ENCODE measurements around the gene CEP57L1.
"Not testable (repeated sequence)": the region's sequence is repeated elsewhere in the genome, so short reads cannot be mapped to it uniquely, and the experiment has no call there.

Gene CEP57L1

DNA sequence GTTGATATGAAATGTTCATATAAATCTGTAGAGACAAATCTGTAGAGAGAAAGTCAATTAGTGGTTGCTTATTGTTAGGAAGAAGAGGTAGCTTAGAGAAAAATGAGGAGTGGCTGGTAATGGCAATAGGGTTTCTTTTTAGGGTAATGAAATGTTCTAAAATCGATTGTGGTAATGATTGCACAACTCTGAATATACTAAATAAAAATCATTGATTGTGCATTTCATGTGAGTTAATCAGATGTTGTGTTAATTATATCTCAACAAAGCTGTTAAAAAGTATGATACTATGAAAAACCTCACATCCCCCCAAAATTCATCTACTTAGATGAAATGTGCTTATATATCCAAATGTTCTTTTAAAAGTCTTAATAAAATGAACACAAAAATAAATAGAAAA is 84.2 kb downstream of the CEP57L1 start:
- no peak for DNase-seq

DNA sequence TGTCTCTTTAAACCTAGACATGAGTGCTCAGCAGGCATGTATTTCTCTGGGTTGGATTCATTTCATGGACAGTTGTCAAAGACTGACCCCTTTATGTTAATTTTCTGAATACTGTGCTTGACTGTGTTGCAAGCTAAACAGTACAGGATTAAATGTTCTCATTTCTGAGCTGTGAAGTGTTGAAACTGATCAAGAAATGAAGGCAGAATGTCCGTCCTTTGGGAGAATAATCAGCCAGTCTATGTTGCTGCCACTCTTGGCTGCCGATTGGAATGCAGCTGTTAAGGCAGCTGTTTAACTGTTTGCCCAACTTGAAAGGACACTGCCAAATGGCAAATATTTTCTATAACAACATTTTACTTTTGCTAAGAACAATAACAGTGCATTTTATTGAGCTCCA is 87.3 kb downstream of the CEP57L1 start:
- DNase-seq, result no peak

DNA sequence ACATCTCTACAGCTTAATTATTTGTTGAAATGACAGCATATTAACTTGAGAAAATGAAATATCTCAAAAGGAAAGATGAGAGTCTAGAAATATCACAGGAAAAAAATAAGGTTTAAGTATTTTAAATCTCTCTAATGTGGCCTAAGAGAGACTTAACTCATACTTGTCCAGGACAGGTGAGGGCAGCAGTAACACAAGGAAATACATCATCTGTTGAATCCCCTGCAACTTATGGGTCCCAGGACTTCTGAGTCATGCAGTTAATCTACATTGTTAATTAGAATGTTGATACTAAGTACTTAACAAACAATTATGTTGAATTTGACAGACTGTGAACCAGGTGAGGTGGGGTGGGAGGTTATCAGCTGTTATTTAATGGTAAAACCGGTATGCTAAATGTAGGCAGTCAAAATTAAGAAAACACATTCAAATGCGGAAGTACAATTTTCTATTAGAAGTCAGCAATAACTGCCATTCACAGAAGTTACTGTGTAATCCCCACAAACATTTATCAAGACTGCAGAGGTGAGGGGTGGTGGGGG is 87.9 kb downstream of the CEP57L1 start:
- no peak for DNase-seq

DNA sequence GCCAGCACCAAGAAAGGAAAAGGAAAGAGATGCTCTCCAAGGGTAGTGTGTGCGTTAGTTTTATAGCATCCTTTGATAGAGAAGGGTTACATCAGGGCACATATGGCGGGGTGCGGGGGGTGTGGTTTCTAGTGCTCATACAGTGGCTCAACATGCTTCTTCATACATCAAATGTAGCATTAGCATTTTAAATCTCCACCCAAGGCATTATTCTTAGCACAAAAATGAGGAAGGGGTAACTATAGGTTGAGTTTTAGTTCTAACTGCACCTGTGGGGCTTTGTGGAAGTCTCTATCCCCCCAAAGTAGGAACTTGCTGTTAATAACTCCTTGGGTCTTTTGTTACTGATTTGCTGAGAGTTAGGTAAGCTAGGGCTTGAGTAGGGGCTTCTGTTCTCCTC is 89.3 kb downstream of the CEP57L1 start:
- no peak for DNase-seq

DNA sequence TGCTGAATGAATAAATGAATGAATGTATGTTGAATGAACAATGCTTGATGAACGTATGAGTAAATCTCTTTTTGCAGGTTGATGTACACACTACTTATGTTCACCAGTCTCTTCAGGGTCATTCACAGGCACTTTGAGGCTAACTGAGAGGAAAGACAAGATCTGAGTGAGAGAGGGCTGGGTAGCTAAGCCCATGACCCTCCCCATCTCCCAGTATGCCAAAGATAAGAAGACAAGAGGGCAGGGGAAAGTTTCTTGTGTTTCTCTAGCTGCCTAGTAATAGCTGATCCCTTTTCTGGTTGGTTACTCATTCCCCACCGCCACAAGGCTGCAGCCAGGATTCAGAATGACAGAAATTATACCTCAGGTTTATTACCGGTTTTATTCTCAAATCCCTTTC is 90.7 kb downstream of the CEP57L1 start:
- no peak for DNase-seq

DNA sequence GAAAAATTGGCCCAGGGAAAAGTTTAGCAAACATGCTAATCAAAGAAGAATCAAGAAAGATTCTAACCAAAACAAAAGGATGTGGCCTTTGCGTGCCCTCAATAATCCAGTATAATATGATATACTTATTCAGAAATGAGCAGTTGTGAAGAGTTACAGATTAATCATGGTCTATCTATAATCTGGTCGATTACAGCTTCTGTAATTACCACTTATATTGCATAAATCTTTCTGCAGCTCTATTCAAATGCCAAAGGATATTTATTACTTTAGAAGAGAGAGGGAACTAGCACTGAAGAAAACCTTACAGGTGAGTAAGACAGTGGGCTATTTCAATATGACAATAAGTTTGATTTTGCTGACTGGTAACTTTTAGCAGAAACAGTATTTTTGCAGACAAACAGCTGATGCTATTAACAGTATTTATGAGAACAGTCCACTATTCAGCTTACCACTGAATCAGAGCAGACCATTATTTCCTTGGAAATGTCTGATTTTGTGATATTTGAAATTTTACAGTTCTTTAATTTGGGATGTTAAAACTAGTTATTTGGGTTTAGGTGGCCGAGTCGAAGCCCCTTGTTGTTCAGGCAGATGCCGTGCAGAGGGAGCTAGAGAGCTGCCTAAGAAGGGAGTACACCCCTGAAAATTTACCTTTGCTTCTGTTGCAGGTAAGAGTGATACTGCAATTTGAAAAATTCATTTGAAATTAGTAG is 92.2 kb downstream of the CEP57L1 start:
- DNase-seq, result peak; percentile 23

DNA sequence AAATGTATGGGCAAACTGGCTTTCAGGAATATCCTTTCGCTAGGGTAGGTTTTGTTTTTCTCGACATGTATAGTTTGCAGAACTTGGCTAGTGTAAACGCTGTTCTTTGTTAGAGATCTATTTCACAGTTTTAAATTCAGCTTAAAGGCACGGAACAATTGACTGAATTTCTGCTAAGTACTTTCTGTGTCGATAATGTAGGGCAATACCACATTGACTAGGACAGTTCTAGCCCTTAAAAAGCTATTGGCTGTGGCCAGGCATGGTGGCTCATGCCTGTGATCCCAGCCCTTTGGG is 92.8 kb downstream of the CEP57L1 start:
- DNase-seq, result no peak

DNA sequence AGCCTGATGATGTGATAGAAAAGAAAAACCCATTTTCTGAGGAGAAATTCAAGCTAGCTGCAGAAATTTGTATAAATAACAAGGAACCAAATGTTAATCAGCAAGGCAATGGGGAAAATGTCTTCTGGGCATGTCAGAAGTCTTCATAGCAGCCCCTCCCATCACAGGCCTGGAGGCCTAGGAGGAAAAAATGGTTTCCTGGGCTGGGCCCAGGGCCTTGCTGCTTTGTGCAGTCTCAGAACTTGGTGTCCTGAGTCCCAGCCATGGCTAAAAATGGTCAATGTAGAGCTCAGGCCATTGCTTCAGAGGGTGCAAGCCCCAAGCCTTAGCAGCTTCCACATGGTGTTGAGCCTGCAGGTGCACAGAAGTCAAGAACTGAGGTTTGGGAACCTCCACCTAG is 96.1 kb downstream of the CEP57L1 start:
- not testable (repeated sequence) for DNase-seq

DNA sequence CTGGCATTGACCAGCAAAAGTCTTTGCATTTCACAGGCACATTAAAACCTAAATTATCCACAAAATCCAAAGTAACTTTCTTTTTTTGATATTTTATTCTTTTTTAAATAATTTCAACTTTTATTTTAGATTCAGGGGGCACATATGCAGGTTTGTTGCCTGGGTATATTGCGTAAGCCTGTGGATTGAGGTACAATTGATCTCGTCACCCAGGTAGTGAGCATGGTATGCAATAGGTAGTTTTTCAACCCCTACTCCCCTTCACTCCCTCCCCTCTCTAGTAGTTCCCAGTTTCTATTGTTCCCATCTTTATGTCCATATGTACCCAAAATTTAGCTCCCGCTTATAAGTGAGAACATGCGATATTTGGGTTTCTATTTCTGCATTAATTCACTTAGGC is 97.6 kb downstream of the CEP57L1 start:
- no peak for DNase-seq

DNA sequence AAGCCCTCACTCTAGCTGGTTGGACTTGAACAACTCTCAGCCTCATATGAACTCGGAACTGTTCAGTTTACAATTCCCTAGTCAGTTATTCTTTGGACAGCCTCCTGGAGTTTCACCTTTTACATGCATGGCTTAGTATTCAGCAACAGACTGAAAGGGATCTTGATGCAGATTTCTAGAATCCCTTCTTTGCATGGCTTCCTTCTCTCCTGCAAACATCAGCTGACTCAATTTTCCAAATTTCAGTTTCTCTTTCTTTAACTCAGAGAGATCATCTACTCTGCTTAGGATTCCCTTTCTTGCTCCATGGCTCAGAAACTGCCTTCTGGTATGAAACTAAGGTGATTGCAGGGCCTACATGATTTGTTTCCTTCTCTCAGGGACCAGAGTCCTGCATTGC is 99.6 kb downstream of the CEP57L1 start:
- no peak for DNase-seq

DNA sequence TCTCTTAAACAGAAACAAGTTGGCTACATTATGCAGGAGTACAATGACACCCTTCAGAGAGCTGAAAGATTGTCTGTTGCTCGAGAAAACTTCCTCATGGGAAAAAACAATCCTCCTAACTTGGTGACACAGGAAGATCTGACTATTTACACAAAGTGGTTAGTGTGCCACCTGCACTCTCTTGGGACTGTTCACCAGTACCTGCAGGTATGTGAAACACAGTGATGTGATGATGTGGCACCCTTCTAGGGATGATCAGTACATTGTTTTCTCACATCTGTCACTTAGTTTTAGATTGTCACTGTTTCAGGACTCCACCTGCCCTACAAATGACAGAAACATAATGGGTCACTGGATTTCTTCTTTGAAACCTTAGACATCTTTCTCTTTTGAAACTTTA is 101.8 kb downstream of the CEP57L1 start:
- DNase-seq, result no peak

DNA sequence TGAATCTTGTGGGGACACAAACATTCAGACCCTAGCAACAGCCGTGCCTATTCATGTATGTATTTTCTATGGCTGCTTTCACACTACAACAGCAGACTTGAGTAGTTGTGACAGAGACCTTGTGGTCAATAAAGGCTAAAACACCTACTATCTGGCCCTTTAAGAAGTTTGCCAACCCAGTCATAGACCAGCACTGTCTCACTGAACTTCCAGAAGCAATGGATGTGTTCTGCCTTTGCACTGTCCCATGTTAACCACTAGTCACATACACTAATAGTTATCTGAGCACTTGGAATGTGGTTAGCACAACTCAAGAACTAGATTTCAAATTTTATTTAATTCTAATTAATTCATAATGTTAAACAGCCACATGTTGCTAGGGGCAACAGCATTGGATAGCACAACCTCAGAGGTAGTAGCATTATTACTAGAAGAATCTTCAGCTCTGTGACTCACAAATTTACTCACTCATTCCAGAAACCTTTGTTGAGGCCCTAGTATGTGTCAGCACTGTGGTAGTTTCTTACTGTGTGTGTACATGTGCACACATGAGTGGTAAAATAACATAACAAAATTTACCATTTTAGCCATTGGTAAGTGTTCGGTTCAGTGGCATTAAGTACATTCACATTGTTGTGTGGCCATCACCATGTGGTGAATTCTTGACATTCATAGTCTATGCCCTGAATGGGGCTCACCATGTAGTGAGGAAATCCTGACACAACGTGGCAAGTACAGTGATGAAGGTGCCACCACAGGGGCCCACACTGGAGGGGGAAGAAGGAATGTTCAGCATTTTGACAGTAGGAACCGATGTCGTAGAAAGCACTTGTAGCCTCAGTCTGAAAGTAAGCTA is 107.3 kb downstream of the CEP57L1 start:
- no peak for DNase-seq

DNA sequence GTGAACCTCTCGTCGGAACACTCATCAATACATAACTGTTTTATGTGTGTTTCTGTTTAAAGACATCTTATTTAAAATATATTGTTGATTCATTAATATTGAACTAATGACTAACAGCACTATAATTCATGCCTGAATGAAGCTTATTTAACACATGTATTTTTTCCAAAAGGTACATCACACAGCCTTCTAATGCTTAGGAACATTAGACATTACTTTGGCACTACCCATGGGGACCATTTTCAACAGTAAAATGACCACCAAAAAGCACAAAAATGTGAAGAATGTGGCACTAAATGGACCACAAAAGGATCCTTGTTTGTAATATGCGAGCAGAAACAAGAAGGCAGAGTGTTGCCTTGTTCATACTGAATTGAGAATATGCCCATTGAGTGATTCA is 109.2 kb downstream of the CEP57L1 start:
- DNase-seq, result no peak

DNA sequence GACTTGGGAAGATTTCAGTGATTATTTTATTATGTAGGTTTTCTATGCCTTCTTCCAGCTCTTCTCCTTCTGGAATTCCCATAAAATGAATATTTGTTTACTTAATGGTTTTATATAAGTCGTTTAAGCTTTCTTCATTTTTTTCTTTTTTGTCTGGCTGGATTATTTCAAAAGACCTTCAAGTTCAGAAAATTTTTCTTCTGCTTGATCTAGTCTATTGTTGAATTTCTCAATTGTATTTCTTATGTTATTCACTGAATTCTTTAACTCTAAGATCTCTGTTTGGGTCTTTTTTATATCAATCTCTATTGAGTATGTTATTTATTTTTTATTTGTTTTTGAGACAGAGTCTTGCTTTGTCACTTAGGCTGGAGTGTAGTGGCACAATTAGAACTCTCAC is 117.4 kb downstream of the CEP57L1 start:
- DNase-seq, result no peak
